GM12892 (cell line): ENCODE results near the gene TAF5.
A peak's percentile ranks its signal among the peaks of the same experiment; 100 is the strongest.
"Not testable (repeated sequence)": the region's sequence is repeated elsewhere in the genome, so short reads cannot be mapped to it uniquely, and the experiment has no call there.

ENCODE experiments used
- DNase-seq: peaks from one replicate; pipeline ENCODE4 v3.0.0; 2011; ENCODE audit not compliant: insufficient read length
- FAIRE-seq: peaks from 2 replicates; lab custom pipeline; 2011; peaks lifted over from hg19 to GRCh38; lab: Jason Lieb, UNC
- POLR2A ChIP-seq: IDR thresholded peaks from 2 replicates; pipeline ENCODE4 v1.6.1; 2011; ENCODE audit warnings: low read depth, low read length, control low read depth
- POLR2AphosphoS5 ChIP-seq: IDR thresholded peaks from 2 replicates; pipeline ENCODE4 v1.6.1; 2011; ENCODE audit warnings: low read depth, low read length, control low read depth
- TAF1 ChIP-seq: IDR thresholded peaks from 2 replicates; pipeline ENCODE4 v1.6.1; 2011; ENCODE audit warnings: low read depth, mild to moderate bottlenecking, control low read depth, low read length, borderline replicate concordance

TAF5 gene

DNA sequence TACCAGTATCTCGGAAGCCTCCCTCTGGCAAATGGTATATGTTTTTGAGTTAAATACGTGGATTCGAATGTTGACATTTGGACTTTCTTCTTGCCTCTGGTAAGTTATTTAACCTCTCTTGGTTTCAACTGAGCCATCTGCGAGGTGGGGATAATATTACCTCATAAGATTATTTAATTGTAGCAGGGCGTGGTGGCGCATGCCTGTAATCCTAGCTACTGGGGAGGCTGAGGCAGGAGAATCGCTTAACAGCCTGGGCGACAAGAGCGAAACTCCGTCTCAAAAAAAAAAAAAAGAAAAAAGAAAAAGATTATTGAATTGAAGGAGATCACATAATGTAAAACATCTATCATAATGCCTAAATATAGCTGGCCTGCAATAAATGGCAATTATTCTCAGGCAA, 396 bp upstream of the TAF5 start:
- FAIRE-seq (no peak), DNase-seq (no peak)
- TF ChIP-seq POLR2AphosphoS5: no peak
- TF ChIP-seq POLR2A: no peak
- no peak for TF ChIP-seq TAF1

GRCh38 chr10:103373544-103373943, 5.8 kb downstream of the TAF5 start:
- no peak for TF ChIP-seq POLR2AphosphoS5
- TF ChIP-seq TAF1: no peak
- TF ChIP-seq POLR2A: no peak
- DNase-seq (no peak), FAIRE-seq (no peak)

DNA sequence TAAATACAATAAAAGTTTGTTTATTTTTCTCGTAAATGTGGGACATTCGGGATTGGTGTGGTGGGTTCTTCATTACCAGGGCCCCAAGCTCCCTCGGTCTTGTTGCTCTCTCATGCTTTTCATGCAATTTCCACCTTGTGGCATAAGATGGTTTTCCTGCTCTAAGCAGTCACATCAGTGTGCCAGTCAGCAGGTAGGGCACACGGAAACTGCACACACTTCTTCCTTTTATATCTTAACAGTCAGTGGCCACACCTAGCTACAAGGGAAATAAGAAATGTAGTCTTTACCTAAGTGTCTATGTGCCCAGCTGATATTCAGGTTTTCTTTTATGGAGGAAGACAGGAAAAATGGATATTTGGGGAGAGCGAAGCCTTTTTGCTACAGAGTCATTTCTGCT, 6.5 kb downstream of the TAF5 start:
- FAIRE-seq (no peak), DNase-seq (no peak)
- TF ChIP-seq TAF1 (no peak), POLR2AphosphoS5 (no peak), POLR2A (no peak)

- TF ChIP-seq POLR2A: no peak
- TF ChIP-seq TAF1: no peak
- TF ChIP-seq POLR2AphosphoS5: no peak
- FAIRE-seq (no peak), DNase-seq (no peak)
These were observed 15.0 kb downstream of the TAF5 start for GRCh38 chr10:103382769-103383168.

GRCh38 chr10:103394180-103394579, 26.4 kb downstream of the TAF5 start:
- TF ChIP-seq POLR2AphosphoS5: no peak
- no peak for TF ChIP-seq TAF1
- no peak for TF ChIP-seq POLR2A
- DNase-seq: no peak
- FAIRE-seq: no peak

GRCh38 chr10:103395754-103396066, 27.9 kb downstream of the TAF5 start:
- no peak for DNase-seq
- FAIRE-seq: no peak
- TF ChIP-seq POLR2AphosphoS5 (no peak), TAF1 (no peak), POLR2A (no peak)

GRCh38 chr10:103396067-103396788, 28.5 kb downstream of the TAF5 start, which contains the start of the genes ATP5MK and PDCD11:
ATP5MK (minus strand) TSS chr10:103396475; CDS start chr10:103392457, 4,018 bp downstream.
PDCD11 (plus strand) TSS chr10:103396626; CDS start chr10:103398427, 1,801 bp downstream.
- TF ChIP-seq TAF1: peak; percentile 75; the same call in 1 of the 2 replicates
- peak; percentile 97 for TF ChIP-seq POLR2AphosphoS5
- peak; percentile 96 for TF ChIP-seq POLR2A
- DNase-seq: peak; percentile 91
- peak; percentile 100 for FAIRE-seq

- no peak for DNase-seq
- no peak for FAIRE-seq
- TF ChIP-seq POLR2AphosphoS5 (no peak), POLR2A (no peak), TAF1 (no peak)
These were observed 29.0 kb downstream of the TAF5 start for GRCh38 chr10:103396789-103397087.

DNA sequence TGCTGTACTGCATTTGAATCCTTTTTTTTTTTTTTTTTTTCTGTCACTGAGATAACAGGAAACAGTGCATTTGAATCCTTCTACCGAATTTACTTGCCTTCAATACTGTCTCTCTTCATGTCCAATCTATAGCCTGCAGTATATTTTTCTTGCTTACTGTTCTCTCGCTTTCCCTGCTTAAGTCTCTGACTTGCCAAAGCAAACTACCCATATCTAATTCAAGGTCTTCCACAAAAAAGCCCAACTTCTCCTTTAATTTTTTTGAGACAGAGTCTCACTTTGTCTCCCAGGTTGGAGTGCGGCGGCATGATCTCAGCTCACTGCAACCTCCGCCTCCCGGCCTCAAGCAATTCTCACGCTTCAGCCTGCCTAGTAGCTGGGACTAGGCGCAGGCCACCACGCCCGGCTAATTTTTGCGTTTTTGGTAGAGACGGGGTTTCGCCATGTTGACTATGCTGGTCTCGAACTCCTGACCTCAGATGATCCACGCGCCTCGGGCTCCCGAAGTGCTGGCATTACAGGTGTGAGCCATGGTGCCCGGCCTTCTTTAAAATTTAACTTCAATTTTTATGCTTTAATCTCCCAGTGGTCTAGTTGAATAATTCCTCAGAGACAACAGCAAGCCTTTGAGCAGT, 29.5 kb downstream of the TAF5 start:
- FAIRE-seq (peak; percentile 44), DNase-seq (no peak)
- TF ChIP-seq POLR2AphosphoS5: no peak
- TF ChIP-seq POLR2A: no peak
- no peak for TF ChIP-seq TAF1

DNA sequence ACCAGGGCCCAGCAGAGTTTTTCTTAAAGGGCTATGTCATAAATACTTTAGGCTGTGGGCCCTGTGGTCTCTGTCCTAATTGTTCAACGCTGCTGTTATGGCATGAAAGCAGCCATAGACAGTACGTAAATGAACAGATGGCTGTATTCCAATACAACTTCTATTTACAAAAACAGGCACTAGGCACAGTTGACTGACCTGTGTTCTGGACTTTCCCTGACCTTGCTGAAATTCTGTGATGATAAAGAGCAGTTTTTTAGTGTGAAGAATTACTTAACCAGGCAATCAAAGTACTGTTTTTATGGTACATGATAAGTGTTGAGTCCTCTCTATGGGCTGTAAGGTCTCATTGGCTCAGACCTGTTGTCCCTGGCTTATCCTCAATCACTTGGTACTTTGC, 45.8 kb downstream of the TAF5 start:
- DNase-seq (no peak), FAIRE-seq (no peak)
- no peak for TF ChIP-seq POLR2AphosphoS5
- no peak for TF ChIP-seq TAF1
- TF ChIP-seq POLR2A: no peak

DNA sequence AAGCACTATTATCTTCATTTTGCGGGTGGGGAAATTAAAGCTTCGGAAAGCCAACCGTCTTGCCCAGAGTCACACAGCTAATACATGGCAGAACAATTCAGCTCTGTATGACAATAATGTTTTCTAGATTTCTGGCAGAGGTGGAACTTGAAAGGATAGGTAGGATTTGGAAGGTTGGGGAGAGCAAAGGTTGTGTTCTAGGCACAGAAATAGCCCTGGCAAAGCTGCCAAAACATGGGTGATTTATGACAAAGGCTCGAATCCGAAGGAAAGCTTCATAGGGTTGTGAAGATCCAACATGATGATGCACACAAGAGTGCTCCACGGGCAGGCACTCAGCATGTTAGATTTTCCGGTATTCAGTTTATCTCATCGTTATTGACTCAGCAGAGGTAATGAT, 47.8 kb downstream of the TAF5 start:
- FAIRE-seq: no peak

GRCh38 chr10:103416436-103417147, 48.8 kb downstream of the TAF5 start:
- FAIRE-seq (peak; percentile 58), DNase-seq (no peak)
- no peak for TF ChIP-seq POLR2A
- no peak for TF ChIP-seq TAF1
- TF ChIP-seq POLR2AphosphoS5: no peak

More for the DNA sequence above, 47.8 kb downstream of the TAF5 start:
- TF ChIP-seq POLR2AphosphoS5 (no peak), POLR2A (no peak), TAF1 (no peak)
- no peak for DNase-seq

- DNase-seq, FAIRE-seq: not testable (repeated sequence)
These were observed 49.3 kb downstream of the TAF5 start for GRCh38 chr10:103417148-103417469.
